Thyroid gland (tissue), 4 donors: ENCODE measurements around the gene AMZ1.
"Not testable (repeated sequence)": the region's sequence is repeated elsewhere in the genome, so short reads cannot be mapped to it uniquely, and the experiment has no call there.

Source experiments
- POLR2A ChIP-seq, 2 donors: fragments of 450-650 bp; IDR thresholded peaks; one replicate each; pipeline ENCODE4 v1.6.1; 2017; ENCODE audit warnings: antibody characterized with exemption in 2 of 2, mild to moderate bottlenecking in 2 of 2, moderate library complexity in 1 of 2
- TF ChIP-seq, protein P1 (sequence below), 6 experiments: fragments of 200-600 bp in 3 of 6; fragments of 450-650 bp in 3 of 6; sonication (generic) in 3 of 6; IDR thresholded peaks; one replicate each; pipeline ENCODE4 v1.5.1; 2016 to 2019; ENCODE audit warnings: antibody characterized with exemption in 6 of 6, mild to moderate bottlenecking in 2 of 6, inconsistent platforms in 1 of 6, moderate library complexity in 1 of 6

DNA sequence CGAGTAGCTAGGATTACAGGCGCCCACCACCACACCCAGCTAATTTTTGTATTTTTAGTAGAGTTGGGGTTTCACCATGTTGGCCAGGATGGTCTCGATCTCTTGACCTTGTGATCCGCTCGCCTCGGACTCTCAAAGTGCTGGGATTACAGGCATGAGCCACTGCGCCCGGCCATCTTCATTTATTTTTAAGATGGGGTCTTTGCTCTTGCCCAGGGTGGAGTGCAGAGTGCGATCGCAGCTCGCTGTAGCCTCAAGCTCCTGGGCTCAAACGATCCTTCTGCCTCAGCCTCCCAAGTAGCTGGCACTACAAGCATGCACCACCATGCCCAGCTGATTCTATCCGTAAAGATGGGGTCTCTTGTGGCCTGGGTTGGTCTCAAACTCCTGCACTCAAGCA is 39.2 kb downstream of the AMZ1 start:
- TF ChIP-seq, protein P1, sequence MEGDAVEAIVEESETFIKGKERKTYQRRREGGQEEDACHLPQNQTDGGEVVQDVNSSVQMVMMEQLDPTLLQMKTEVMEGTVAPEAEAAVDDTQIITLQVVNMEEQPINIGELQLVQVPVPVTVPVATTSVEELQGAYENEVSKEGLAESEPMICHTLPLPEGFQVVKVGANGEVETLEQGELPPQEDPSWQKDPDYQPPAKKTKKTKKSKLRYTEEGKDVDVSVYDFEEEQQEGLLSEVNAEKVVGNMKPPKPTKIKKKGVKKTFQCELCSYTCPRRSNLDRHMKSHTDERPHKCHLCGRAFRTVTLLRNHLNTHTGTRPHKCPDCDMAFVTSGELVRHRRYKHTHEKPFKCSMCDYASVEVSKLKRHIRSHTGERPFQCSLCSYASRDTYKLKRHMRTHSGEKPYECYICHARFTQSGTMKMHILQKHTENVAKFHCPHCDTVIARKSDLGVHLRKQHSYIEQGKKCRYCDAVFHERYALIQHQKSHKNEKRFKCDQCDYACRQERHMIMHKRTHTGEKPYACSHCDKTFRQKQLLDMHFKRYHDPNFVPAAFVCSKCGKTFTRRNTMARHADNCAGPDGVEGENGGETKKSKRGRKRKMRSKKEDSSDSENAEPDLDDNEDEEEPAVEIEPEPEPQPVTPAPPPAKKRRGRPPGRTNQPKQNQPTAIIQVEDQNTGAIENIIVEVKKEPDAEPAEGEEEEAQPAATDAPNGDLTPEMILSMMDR (IDR thresholded peaks at IDR 0.05), result not testable (repeated sequence)
- TF ChIP-seq POLR2A (IDR thresholded peaks at IDR 0.05), result not testable (repeated sequence)
